Urothelium cell line (cell line): Measurements from ENCODE around the gene RNU1-2.
A peak's percentile ranks its signal among the peaks of the same experiment; 100 is the strongest.
"Not testable (repeated sequence)": the region's sequence is repeated elsewhere in the genome, so short reads cannot be mapped to it uniquely, and the experiment has no call there.

ENCODE experiments used
- DNase-seq: peaks from one replicate; pipeline ENCODE4 v3.0.0; 2011; ENCODE audit warnings: low spot score, mixed read lengths
- FAIRE-seq: peaks from 2 replicates; lab custom pipeline; 2011; peaks lifted over from hg19 to GRCh38; lab: Jason Lieb, UNC

Gene RNU1-2

GRCh38 chr1:16895598-16896315 is at the start of gene RNU1-2:
Gene RNU1-2 (plus strand): TSS chr1:16895980.
- not testable (repeated sequence) for FAIRE-seq
- DNase-seq, result peak; percentile 30

GRCh38 chr1:16856201-16856600 is 39.6 kb upstream of the RNU1-2 start:
- FAIRE-seq, DNase-seq: not testable (repeated sequence)

- not testable (repeated sequence) for DNase-seq, FAIRE-seq
Measured at GRCh38 chr1:16859167-16860041, 36.4 kb upstream of the RNU1-2 start.

GRCh38 chr1:16860048-16860447 is 35.7 kb upstream of the RNU1-2 start:
- not testable (repeated sequence) for FAIRE-seq, DNase-seq

GRCh38 chr1:16861832-16862245 is 33.9 kb upstream of the RNU1-2 start:
- not testable (repeated sequence) for DNase-seq, FAIRE-seq

- DNase-seq, FAIRE-seq: not testable (repeated sequence)
Measured at GRCh38 chr1:16862415-16862814, 33.4 kb upstream of the RNU1-2 start.

- not testable (repeated sequence) for FAIRE-seq, DNase-seq
Measured at GRCh38 chr1:16863024-16863423, 32.8 kb upstream of the RNU1-2 start.

- not testable (repeated sequence) for FAIRE-seq, DNase-seq
Measured at GRCh38 chr1:16866926-16867707, 28.7 kb upstream of the RNU1-2 start.

GRCh38 chr1:16868787-16869186 is 27.0 kb upstream of the RNU1-2 start:
- not testable (repeated sequence) for FAIRE-seq

GRCh38 chr1:16869996-16870395 is 25.8 kb upstream of the RNU1-2 start:
- not testable (repeated sequence) for DNase-seq, FAIRE-seq

More at GRCh38 chr1:16868787-16869186, 27.0 kb upstream of the RNU1-2 start:
- DNase-seq, result not testable (repeated sequence)

GRCh38 chr1:16871171-16871570 is 24.6 kb upstream of the RNU1-2 start:
- not testable (repeated sequence) for FAIRE-seq

GRCh38 chr1:16872152-16873075 is 23.4 kb upstream of the RNU1-2 start:
- not testable (repeated sequence) for FAIRE-seq, DNase-seq

More at GRCh38 chr1:16871171-16871570, 24.6 kb upstream of the RNU1-2 start:
- not testable (repeated sequence) for DNase-seq

- not testable (repeated sequence) for FAIRE-seq, DNase-seq
Measured at GRCh38 chr1:16873076-16873879, 22.5 kb upstream of the RNU1-2 start.

- not testable (repeated sequence) for FAIRE-seq, DNase-seq
Measured at GRCh38 chr1:16874968-16875765, 20.6 kb upstream of the RNU1-2 start.

GRCh38 chr1:16881742-16882141 is 14.0 kb upstream of the RNU1-2 start:
- FAIRE-seq, DNase-seq: not testable (repeated sequence)

- DNase-seq (no peak), FAIRE-seq (no peak)
Measured at GRCh38 chr1:16882986-16883385, 12.8 kb upstream of the RNU1-2 start.

- DNase-seq, FAIRE-seq: not testable (repeated sequence)
Measured at GRCh38 chr1:16884487-16884886, 11.3 kb upstream of the RNU1-2 start.
